ENCODE measurements around the gene MAP1B. TPM values are rescaled to one million over a fixed set of nuclear protein-coding genes. Genes with fewer than 3 reads are reported as not detected.

MAP1B gene
- total and polyA plus RNA-seq, 9 of the 15 experiments (the other 6 are each of a cell fraction or from before 2014, with no cell fraction given): 5.2 to 66.1 (median 17.3) TPM

DNA sequence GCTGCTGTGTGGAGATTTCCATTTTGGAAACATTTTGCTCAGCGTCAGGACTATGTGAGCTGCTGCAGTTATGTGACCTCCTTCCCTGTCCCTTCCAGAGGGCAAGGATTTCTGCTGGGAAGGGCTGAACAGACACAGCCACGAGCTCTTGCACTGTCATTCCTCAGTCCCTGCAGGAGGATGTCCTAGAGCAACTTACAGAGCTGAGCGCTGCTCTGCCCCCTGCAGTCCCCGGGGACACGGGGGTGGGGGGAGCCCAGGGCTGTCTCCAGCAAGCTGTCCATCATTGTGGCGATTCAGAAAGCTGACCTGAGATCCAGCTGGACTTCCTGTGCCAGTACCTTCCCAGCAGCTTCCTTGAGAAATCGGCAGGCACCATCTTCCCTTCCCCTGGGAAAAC is 28.0 kb upstream of the MAP1B start:
- POLR2A ChIA-PET: interaction anchor here (0.6 to 1.1 kb wide), 3 partner anchors 12 to 1327 kb away, joined by 3 to 4 read pairs (median 3); no protein-coding TSS in a partner anchor
- TF ChIP-seq U2AF1 (optimal IDR thresholded peaks at IDR 0.05; ENCODE audit: low read depth, low read length): no peak
- TF ChIP-seq, protein P1, sequence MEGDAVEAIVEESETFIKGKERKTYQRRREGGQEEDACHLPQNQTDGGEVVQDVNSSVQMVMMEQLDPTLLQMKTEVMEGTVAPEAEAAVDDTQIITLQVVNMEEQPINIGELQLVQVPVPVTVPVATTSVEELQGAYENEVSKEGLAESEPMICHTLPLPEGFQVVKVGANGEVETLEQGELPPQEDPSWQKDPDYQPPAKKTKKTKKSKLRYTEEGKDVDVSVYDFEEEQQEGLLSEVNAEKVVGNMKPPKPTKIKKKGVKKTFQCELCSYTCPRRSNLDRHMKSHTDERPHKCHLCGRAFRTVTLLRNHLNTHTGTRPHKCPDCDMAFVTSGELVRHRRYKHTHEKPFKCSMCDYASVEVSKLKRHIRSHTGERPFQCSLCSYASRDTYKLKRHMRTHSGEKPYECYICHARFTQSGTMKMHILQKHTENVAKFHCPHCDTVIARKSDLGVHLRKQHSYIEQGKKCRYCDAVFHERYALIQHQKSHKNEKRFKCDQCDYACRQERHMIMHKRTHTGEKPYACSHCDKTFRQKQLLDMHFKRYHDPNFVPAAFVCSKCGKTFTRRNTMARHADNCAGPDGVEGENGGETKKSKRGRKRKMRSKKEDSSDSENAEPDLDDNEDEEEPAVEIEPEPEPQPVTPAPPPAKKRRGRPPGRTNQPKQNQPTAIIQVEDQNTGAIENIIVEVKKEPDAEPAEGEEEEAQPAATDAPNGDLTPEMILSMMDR (IDR thresholded peaks at IDR 0.05 in 2 of 3, conservative IDR thresholded peaks at IDR 0.05 in 1 of 3; ENCODE audit: insufficient read depth in 2 of 3, low read depth in 1 of 3, low read length in 3 of 3): peak; percentile 32 to 37 (median 33); a peak in 3 of 6 replicates
- TF ChIP-seq, protein P2, sequence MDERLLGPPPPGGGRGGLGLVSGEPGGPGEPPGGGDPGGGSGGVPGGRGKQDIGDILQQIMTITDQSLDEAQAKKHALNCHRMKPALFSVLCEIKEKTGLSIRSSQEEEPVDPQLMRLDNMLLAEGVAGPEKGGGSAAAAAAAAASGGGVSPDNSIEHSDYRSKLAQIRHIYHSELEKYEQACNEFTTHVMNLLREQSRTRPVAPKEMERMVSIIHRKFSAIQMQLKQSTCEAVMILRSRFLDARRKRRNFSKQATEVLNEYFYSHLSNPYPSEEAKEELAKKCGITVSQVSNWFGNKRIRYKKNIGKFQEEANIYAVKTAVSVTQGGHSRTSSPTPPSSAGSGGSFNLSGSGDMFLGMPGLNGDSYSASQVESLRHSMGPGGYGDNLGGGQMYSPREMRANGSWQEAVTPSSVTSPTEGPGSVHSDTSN (CRISPR knock-in tag; IDR thresholded peaks at IDR 0.05; ENCODE audit: low read depth): no peak
- TF ChIP-seq, protein P2 (tag; conservative IDR thresholded peaks at IDR 0.05; ENCODE audit: low read depth): peak; percentile 66; the same call in 1 of the 2 replicates
- TF ChIP-seq, protein P3, sequence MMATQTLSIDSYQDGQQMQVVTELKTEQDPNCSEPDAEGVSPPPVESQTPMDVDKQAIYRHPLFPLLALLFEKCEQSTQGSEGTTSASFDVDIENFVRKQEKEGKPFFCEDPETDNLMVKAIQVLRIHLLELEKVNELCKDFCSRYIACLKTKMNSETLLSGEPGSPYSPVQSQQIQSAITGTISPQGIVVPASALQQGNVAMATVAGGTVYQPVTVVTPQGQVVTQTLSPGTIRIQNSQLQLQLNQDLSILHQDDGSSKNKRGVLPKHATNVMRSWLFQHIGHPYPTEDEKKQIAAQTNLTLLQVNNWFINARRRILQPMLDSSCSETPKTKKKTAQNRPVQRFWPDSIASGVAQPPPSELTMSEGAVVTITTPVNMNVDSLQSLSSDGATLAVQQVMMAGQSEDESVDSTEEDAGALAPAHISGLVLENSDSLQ (IDR thresholded peaks at IDR 0.05): peak; percentile 89
- TF ChIP-seq HDAC3 (IDR thresholded peaks at IDR 0.05; ENCODE audit: borderline replicate concordance, partially characterized antibody): no peak
- no peak for TF ChIP-seq NUFIP1 (IDR thresholded peaks at IDR 0.05; ENCODE audit: partially characterized antibody)
- no peak for TF ChIP-seq ZNF282 (CRISPR knock-in tag; IDR thresholded peaks at IDR 0.05)
- TF ChIP-seq ZNF431 (CRISPR knock-in tag; IDR thresholded peaks at IDR 0.05): no peak
- TF ChIP-seq, protein P4, sequence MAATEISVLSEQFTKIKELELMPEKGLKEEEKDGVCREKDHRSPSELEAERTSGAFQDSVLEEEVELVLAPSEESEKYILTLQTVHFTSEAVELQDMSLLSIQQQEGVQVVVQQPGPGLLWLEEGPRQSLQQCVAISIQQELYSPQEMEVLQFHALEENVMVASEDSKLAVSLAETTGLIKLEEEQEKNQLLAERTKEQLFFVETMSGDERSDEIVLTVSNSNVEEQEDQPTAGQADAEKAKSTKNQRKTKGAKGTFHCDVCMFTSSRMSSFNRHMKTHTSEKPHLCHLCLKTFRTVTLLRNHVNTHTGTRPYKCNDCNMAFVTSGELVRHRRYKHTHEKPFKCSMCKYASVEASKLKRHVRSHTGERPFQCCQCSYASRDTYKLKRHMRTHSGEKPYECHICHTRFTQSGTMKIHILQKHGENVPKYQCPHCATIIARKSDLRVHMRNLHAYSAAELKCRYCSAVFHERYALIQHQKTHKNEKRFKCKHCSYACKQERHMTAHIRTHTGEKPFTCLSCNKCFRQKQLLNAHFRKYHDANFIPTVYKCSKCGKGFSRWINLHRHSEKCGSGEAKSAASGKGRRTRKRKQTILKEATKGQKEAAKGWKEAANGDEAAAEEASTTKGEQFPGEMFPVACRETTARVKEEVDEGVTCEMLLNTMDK (IDR thresholded peaks at IDR 0.05; ENCODE audit: borderline replicate concordance, insufficient read depth, low read depth, low read length, poor library complexity, severe bottlenecking): peak; percentile 64
- TF ChIP-seq, protein P5, sequence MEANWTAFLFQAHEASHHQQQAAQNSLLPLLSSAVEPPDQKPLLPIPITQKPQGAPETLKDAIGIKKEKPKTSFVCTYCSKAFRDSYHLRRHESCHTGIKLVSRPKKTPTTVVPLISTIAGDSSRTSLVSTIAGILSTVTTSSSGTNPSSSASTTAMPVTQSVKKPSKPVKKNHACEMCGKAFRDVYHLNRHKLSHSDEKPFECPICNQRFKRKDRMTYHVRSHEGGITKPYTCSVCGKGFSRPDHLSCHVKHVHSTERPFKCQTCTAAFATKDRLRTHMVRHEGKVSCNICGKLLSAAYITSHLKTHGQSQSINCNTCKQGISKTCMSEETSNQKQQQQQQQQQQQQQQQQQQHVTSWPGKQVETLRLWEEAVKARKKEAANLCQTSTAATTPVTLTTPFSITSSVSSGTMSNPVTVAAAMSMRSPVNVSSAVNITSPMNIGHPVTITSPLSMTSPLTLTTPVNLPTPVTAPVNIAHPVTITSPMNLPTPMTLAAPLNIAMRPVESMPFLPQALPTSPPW (CRISPR knock-in tag; IDR thresholded peaks at IDR 0.05): peak; percentile 33; the same call in 1 of the 2 replicates
- peak in 1 of 2 experiments; percentile 71; a peak in 2 of 4 replicates for TF ChIP-seq MAZ (CRISPR knock-in tag; conservative IDR thresholded peaks at IDR 0.05 in 1 of 2, IDR thresholded peaks at IDR 0.05 in 1 of 2)

More for the DNA sequence above, 28.0 kb upstream of the MAP1B start:
- no peaks in the 10 kb centered on the region for H3K36me3 ChIP-seq (ENCODE audit: control insufficient read depth, insufficient read depth, low read length)
- 3% methylated on average over 7 of the region's 7 CpGs for WGBS (ENCODE audit: insufficient coverage, low coverage, missing lambda C conversion rate)
- no peaks in the 10 kb centered on the region for H3K79me2 ChIP-seq (ENCODE audit: control insufficient read depth, insufficient read depth, low read length)
- H3K4me3 ChIP-seq: no peak overlapping the region
- H2AFZ ChIP-seq (ENCODE audit: low read depth, low read length): no peak overlapping the region
- CTCF ChIA-PET (ENCODE audit: low intra/inter-chr PET ratio): no interaction called here
- in situ Hi-C loops (cut with MboI): no loop called here
- peak; percentile 54 for FAIRE-seq
- no peaks in the 10 kb centered on the region; a peak in 1 of 5 replicates for H3K4me1 ChIP-seq (replicated peaks in 1 of 2; ENCODE audit: control insufficient read depth in 2 of 2, insufficient read depth in 2 of 2, low read length in 2 of 2)
- peak in 2 of 4 experiments; percentile 33 to 41 for DNase-seq (ENCODE audit: extremely low read depth in 1 of 4, low spot score in 3 of 4)
- H3K4me2 ChIP-seq (ENCODE audit: insufficient read depth, low read length): no peak overlapping the region
- H4K20me1 ChIP-seq (replicated peaks; ENCODE audit: control insufficient read depth, insufficient read depth, low read length): 0 out of 2 replicates have a peak, but pooled peaks cover 3% of the 10 kb centered on the region
- peaks cover 22 to 23% of the 10 kb centered on the region in 2 experiments for H3K27me3 ChIP-seq (ENCODE audit: control insufficient read depth in 2 of 2, insufficient read depth in 2 of 2, low read length in 2 of 2)
- intact Hi-C loops (cut with micrococcal nuclease): no loop called here
- no peak overlapping the region for H3K27ac ChIP-seq (ENCODE audit: extremely low read depth, low read depth, low read length)
- ATAC-seq: peak; percentile 98
- H3K9me3 ChIP-seq (replicated peaks; ENCODE audit: control insufficient read depth, insufficient read depth, low read depth, low read length): no peaks in the 10 kb centered on the region
- H3K9me1 ChIP-seq (ENCODE audit: control insufficient read depth, insufficient read depth, low read length): no peaks in the 10 kb centered on the region
- no peak overlapping the region for H3K9ac ChIP-seq (ENCODE audit: insufficient read depth in 1 of 2, low read depth in 2 of 2, low read length in 2 of 2)
- no TSS peak for BruUV-seq (replicated peaks)

All from K562 (cell line).